IMR-90 (cell line): ENCODE results near the gene SMARCA2. TPM values are rescaled to one million over a fixed set of nuclear protein-coding genes. Genes with fewer than 3 reads are reported as not detected.

Experiments used
- ATAC-seq: fragments of 200-7000 bp; cut with Tn5 transposase; 2 replicates; pipeline ENCODE4 v1.9.1; 2020; ENCODE audit warnings: low read depth, mild to moderate bottlenecking, moderate library complexity
- BruUV-seq: library from RNA; stranded (reverse); fragments of 400-500 nt; replicated peaks from 2 replicates; lab custom pipeline; 2021; lab: Mats Ljungman, UMichigan
- CTCF ChIA-PET: fragments of 300-600 bp; formaldehyde crosslinking; extraction: SDS; loops from one replicate; lab custom pipeline; 2021; ENCODE audit warnings: antibody characterized with exemption; lab: Yijun Ruan, JAX
- POLR2A ChIA-PET: fragments of 300-600 bp; sonication (Branson Sonifier 250); formaldehyde crosslinking; loops from one replicate; lab custom pipeline; 2022; ENCODE audit warnings: antibody characterized with exemption; ENCODE audit not compliant: unreplicated experiment; lab: Charles Lee
- DNase-seq: peaks from one replicate; pipeline ENCODE4 v3.0.0; 2013
- H2AFZ ChIP-seq: replicated peaks from 2 replicates; pipeline ENCODE3; 2013; ENCODE audit warnings: low read length, mild to moderate bottlenecking; ENCODE audit not compliant: poor library complexity
- H2AK5ac ChIP-seq: 2 replicates; pipeline ENCODE4 v1.6.1; 2013; ENCODE audit warnings: low read depth, low read length, inconsistent platforms
- H2AK9ac ChIP-seq: replicated peaks from 2 replicates; pipeline ENCODE3; 2013; ENCODE audit warnings: mild to moderate bottlenecking, low read depth, low read length, moderate library complexity; ENCODE audit not compliant: poor library complexity
- H2BK120ac ChIP-seq: 2 replicates; pipeline ENCODE4 v1.6.1; 2013; ENCODE audit warnings: low read depth, low read length, inconsistent platforms
- H2BK15ac ChIP-seq: 3 replicates; pipeline ENCODE4 v1.6.1; 2013; ENCODE audit warnings: low read depth, low read length, inconsistent platforms
- H2BK20ac ChIP-seq: 2 replicates; pipeline ENCODE4 v1.6.1; 2013; ENCODE audit warnings: low read depth, mild to moderate bottlenecking, inconsistent platforms, low read length, moderate library complexity
- H2BK5ac ChIP-seq: 2 replicates; pipeline ENCODE4 v1.6.1; 2013; ENCODE audit warnings: mild to moderate bottlenecking, low read depth, low read length, inconsistent platforms; ENCODE audit not compliant: poor library complexity, severe bottlenecking
- H3K14ac ChIP-seq: replicated peaks from 2 replicates; pipeline ENCODE4 v1.6.1; 2013; ENCODE audit warnings: low read depth, low read length, inconsistent platforms
- H3K18ac ChIP-seq: 2 replicates; pipeline ENCODE4 v1.6.1; 2013; ENCODE audit warnings: low read depth, low read length, control low read depth
- H3K23ac ChIP-seq: 2 replicates; pipeline ENCODE4 v1.6.1; 2013; ENCODE audit warnings: low read depth, low read length, inconsistent platforms
- H3K27ac ChIP-seq: 2 replicates; pipeline ENCODE4 v1.5.1; 2013; ENCODE audit warnings: mild to moderate bottlenecking, control low read depth, low read length; ENCODE audit not compliant: insufficient read depth
- H3K27me3 ChIP-seq: 2 replicates; pipeline ENCODE4 v1.6.1; 2013; ENCODE audit warnings: low read length; ENCODE audit not compliant: control insufficient read depth, insufficient read depth
- H3K36me3 ChIP-seq: 2 replicates; pipeline ENCODE4 v1.6.1; 2013; ENCODE audit warnings: low read length, mixed read lengths; ENCODE audit not compliant: control insufficient read depth, insufficient read depth
- H3K4ac ChIP-seq: 2 replicates; pipeline ENCODE4 v1.6.1; 2013; ENCODE audit warnings: low read depth, low read length, inconsistent platforms
- H3K4me1 ChIP-seq: 2 replicates; pipeline ENCODE4 v1.6.1; 2013; ENCODE audit warnings: low read length, mixed read lengths; ENCODE audit not compliant: control insufficient read depth, insufficient read depth
- H3K4me2 ChIP-seq: 2 replicates; pipeline ENCODE4 v1.6.1; 2013; ENCODE audit warnings: low read depth, mild to moderate bottlenecking, control low read depth, low read length, moderate library complexity
- H3K4me3 ChIP-seq: 2 replicates; pipeline ENCODE4 v1.5.1; 2013; ENCODE audit warnings: low read depth, mild to moderate bottlenecking, control low read depth, low read length, moderate library complexity; ENCODE audit not compliant: insufficient read depth
- H3K56ac ChIP-seq: 2 replicates; pipeline ENCODE4 v1.6.1; 2013; ENCODE audit warnings: low read length, inconsistent platforms; ENCODE audit not compliant: insufficient read depth; ENCODE audit errors: extremely low read depth
- H3K79me1 ChIP-seq, 2 experiments: 2 replicates each; pipeline ENCODE4 v1.6.1; 2013; ENCODE audit warnings: low read length in 2 of 2, inconsistent platforms in 1 of 2, low read depth in 1 of 2
- H3K9ac ChIP-seq: 2 replicates; pipeline ENCODE4 v1.6.1; 2013; ENCODE audit warnings: low read depth, low read length, control low read depth
- H3K9me1 ChIP-seq: 2 replicates; pipeline ENCODE4 v1.6.1; 2013; ENCODE audit warnings: low read length, inconsistent platforms; ENCODE audit not compliant: insufficient read depth
- H3K9me3 ChIP-seq: 2 replicates; pipeline ENCODE4 v1.6.1; 2013; ENCODE audit warnings: low read length; ENCODE audit not compliant: control insufficient read depth, insufficient read depth
- H4K20me1 ChIP-seq: 2 replicates; pipeline ENCODE4 v1.6.1; 2013; ENCODE audit warnings: low read length, inconsistent platforms; ENCODE audit not compliant: insufficient read depth
- H4K5ac ChIP-seq: 2 replicates; pipeline ENCODE4 v1.6.1; 2013; ENCODE audit warnings: mild to moderate bottlenecking, low read depth, low read length, control low read depth
- H4K8ac ChIP-seq, 2 experiments: 2 replicates each; pipeline ENCODE4 v1.6.1; 2013; ENCODE audit warnings: low read depth in 2 of 2, low read length in 2 of 2, control low read depth in 1 of 2, inconsistent platforms in 1 of 2
- H4K91ac ChIP-seq: 2 replicates; pipeline ENCODE4 v1.6.1; 2013; ENCODE audit warnings: low read depth, low read length, inconsistent platforms; ENCODE audit not compliant: insufficient read depth
- CHD1 ChIP-seq: IDR thresholded peaks from 2 replicates; pipeline ENCODE4 v1.6.1; 2012; ENCODE audit warnings: low read depth, low read length, improper control_type of control experiment
- MXI1 ChIP-seq: IDR thresholded peaks from 2 replicates; pipeline ENCODE4 v1.6.1; 2012; ENCODE audit warnings: low read depth, mild to moderate bottlenecking, low read length, moderate library complexity, borderline replicate concordance
- POLR2A ChIP-seq: IDR thresholded peaks from 2 replicates; pipeline ENCODE4 v1.6.1; 2012; ENCODE audit warnings: mild to moderate bottlenecking, low read depth, low read length
- RAD21 ChIP-seq: IDR thresholded peaks from 2 replicates; pipeline ENCODE4 v1.6.1; 2012; ENCODE audit warnings: low read length, improper control_type of control experiment
- RCOR1 ChIP-seq: IDR thresholded peaks from 2 replicates; pipeline ENCODE4 v1.6.1; 2012; ENCODE audit warnings: mild to moderate bottlenecking, low read length, improper control_type of control experiment; ENCODE audit not compliant: insufficient replicate concordance
- RFX5 ChIP-seq: IDR thresholded peaks from 2 replicates; pipeline ENCODE4 v1.8.0; 2012; ENCODE audit warnings: low read depth, mild to moderate bottlenecking, low read length, moderate library complexity
- SMC3 ChIP-seq: fragments of 150-350 bp; IDR thresholded peaks from 2 replicates; pipeline ENCODE4 v1.6.1; 2016; ENCODE audit warnings: low read depth, mild to moderate bottlenecking, antibody characterized with exemption, low read length, moderate library complexity
- WGBS, 2 experiments: methylation state at CpG; one replicate each; pipeline versions ENCODE4 v1.1.5 to v1.1.7; 2013; ENCODE audit warnings: missing lambda C conversion rate in 2 of 2; ENCODE audit not compliant: insufficient read length in 1 of 2; ENCODE audit errors: extremely low coverage in 2 of 2; 5-methylcytosine and 5-hydroxymethylcytosine counted together
- dilution Hi-C: fragments of 300-500 bp; cut with HindIII; formaldehyde crosslinking; loops from one replicate; pipeline ENCODE4 v1.14.3; 2018; ENCODE audit warnings: low sequenced_read_pairs; ENCODE audit not compliant: unreplicated experiment
- in situ Hi-C: fragments of 300-500 bp; cut with MboI; formaldehyde crosslinking; loops from 3 replicates; pipeline ENCODE4 v1.14.3; 2019; ENCODE audit warnings: low sequenced_read_pairs, inconsistent platforms, mixed read lengths
- intact Hi-C: fragments of 100-400 bp; cut with micrococcal nuclease; formaldehyde crosslinking; loops from 2 replicates; pipeline ENCODE4 v1.10.0; 2022
- polyA plus RNA-seq, 3 experiments: library from polyadenylated mRNA; depleted of rRNA; stranded (reverse); fragments of >200 nt; gene quantifications; 2 replicates each; pipeline ENCODE4 v1.2.3, GENCODE V29; 2012; ENCODE audit warnings: low replicate concordance in 1 of 3
- total RNA-seq: library from RNA; depleted of rRNA; stranded (reverse); fragments of >200 nt; gene quantifications from 2 replicates; pipeline ENCODE4 v1.2.3, GENCODE V29; 2012
- TF ChIP-seq, protein P1 (sequence below): fragments of 150-350 bp; IDR thresholded peaks from 2 replicates; pipeline ENCODE4 v1.6.1; 2016; ENCODE audit warnings: low read depth, mild to moderate bottlenecking, low read length, moderate library complexity, borderline replicate concordance

The SMARCA2 gene
- total and polyA plus RNA-seq, 2 of the 4 experiments (the other 2 are of a cell fraction), result 25.3 to 26.7 TPM

DNA sequence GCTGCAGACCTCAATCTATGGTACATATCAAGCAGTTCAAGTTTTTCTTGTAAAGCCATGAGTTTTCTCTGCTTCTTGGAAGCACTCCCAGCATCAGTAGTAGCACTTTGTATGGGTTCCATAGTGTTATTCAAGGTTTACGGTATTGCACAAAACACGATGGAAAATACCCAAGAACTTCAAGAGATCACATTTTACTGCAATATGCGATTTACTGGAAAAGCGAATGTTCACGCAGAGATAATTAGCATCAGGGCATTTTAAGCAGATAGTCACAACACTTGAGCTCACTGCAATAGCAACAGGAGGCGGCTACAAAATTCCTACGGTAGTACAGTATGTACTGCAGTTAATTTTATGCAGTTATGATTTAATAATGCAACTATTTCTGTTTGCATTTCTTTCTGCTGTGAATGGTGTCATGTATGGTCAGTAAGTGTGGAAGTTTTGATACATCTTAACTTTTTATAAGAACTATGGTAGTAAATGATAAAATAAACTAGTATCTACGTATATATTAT, 200.8 kb downstream of the SMARCA2 start:
- no peak overlapping the region for H3K14ac ChIP-seq
- H4K5ac ChIP-seq, result no peak overlapping the region
- no CpG with 5 or more reads among the region's 8 CpGs for WGBS, 2 experiments
- no peak overlapping the region for H2AFZ ChIP-seq
- no peaks in the 10 kb centered on the region for H3K4me1 ChIP-seq
- no peak overlapping the region for H2BK120ac ChIP-seq
- in situ Hi-C loops, result no loop called here
- H3K18ac ChIP-seq, result no peak overlapping the region
- no peak overlapping the region for H3K4ac ChIP-seq
- ChIA-PET POLR2A (no interaction called here), CTCF (no interaction called here)
- H2BK5ac ChIP-seq, result no peak overlapping the region
- H2BK15ac ChIP-seq, result no peak overlapping the region
- H3K27me3 ChIP-seq, result no peaks in the 10 kb centered on the region
- TF ChIP-seq MXI1 (no peak), POLR2A (no peak), RFX5 (no peak), RAD21 (no peak), CHD1 (no peak), SMC3 (no peak), RCOR1 (no peak)
- TF ChIP-seq, protein P1, sequence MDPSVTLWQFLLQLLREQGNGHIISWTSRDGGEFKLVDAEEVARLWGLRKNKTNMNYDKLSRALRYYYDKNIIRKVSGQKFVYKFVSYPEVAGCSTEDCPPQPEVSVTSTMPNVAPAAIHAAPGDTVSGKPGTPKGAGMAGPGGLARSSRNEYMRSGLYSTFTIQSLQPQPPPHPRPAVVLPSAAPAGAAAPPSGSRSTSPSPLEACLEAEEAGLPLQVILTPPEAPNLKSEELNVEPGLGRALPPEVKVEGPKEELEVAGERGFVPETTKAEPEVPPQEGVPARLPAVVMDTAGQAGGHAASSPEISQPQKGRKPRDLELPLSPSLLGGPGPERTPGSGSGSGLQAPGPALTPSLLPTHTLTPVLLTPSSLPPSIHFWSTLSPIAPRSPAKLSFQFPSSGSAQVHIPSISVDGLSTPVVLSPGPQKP, result no peak
- H3K23ac ChIP-seq, result no peak overlapping the region
- H2AK5ac ChIP-seq, result no peak overlapping the region
- ATAC-seq (no peak), DNase-seq (no peak)
- H3K56ac ChIP-seq, result no peak overlapping the region
- H3K9ac ChIP-seq, result no peak overlapping the region
- dilution Hi-C loops, result no loop called here
- H3K9me3 ChIP-seq, result no peaks in the 10 kb centered on the region
- H3K4me2 ChIP-seq, result no peak overlapping the region
- BruUV-seq, result no TSS peak
- no peaks in the 10 kb centered on the region for H3K9me1 ChIP-seq
- H2AK9ac ChIP-seq, result no peak overlapping the region
- H2BK20ac ChIP-seq, result no peak overlapping the region
- no peak overlapping the region for H4K91ac ChIP-seq
- no peak overlapping the region for H3K4me3 ChIP-seq
- H3K27ac ChIP-seq, result no peak overlapping the region
- no peaks in the 10 kb centered on the region for H4K20me1 ChIP-seq
- no peaks in the 10 kb centered on the region for H3K36me3 ChIP-seq
- intact Hi-C loops, result no loop called here
- H4K8ac ChIP-seq, result no peak overlapping the region
- H3K79me1 ChIP-seq, result no peaks in the 10 kb centered on the region
